GM18526 (cell line): ENCODE data around the gene RASAL2.

ENCODE experiments used
- POLR2A ChIP-seq: IDR thresholded peaks from 3 replicates; pipeline ENCODE4 v1.6.1; 2011; ENCODE audit not compliant: insufficient read length; ENCODE audit errors: extremely low read depth

Gene RASAL2

DNA sequence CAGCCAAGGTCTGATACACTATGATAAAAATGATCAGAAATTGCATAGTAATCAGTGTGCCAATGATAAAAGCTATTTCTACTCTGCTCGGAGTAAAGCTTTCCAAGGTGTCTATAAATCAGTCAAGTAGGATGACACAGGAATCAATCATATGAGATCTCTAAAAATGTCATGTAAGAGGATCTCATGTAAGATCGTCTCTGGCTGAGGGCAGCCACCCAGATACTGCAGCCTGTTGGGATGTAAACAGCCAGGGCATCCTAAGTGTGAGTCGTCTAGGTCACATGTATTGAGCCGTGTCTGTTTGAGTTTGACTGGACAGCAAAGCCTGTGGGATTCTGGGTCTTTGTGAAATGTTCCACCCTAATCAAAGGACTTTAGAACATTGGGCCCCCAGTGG is 416.3 kb downstream of the RASAL2 start:
- TF ChIP-seq POLR2A: no peak

DNA sequence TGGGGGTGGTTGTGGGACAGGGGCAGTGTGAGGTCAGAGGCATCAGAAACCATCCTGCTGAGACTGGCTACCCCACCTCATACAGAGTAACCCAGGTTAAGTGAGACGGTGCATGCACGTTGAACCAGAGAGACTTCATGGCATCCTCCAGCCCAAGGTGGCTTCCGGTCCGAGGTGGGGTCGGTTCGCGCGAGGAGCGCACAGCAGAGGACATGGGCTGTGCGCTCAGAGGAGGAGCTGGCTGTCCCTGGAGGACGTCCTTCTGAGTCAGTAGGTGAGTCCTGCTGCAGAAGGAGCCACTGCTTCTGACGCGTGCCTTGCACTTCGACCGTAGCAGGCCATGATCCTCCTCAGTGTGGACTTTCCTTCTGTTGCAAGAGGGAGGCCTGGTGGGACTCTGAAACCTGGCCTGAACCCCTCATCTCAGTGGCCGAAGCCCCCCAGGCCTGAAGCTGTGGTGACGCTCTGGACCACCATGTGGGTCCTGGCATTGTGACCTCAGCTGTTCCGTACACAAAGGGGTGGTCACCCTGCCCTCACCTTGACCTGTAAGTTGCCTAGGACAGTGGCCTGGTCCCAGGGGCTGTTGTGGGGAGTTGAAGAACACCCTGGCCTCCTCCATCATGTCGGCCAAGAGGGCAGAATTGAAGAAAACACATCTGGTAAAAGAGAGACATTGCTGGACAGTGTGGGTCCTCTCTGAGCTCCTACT is 418.8 kb downstream of the RASAL2 start, which contains the start of gene TEX35:
Gene TEX35 (plus strand): TSS at position 544 of the 712 bp plus-strand sequence. CDS start 80 bp downstream, at position 624.
- TF ChIP-seq POLR2A: no peak

DNA sequence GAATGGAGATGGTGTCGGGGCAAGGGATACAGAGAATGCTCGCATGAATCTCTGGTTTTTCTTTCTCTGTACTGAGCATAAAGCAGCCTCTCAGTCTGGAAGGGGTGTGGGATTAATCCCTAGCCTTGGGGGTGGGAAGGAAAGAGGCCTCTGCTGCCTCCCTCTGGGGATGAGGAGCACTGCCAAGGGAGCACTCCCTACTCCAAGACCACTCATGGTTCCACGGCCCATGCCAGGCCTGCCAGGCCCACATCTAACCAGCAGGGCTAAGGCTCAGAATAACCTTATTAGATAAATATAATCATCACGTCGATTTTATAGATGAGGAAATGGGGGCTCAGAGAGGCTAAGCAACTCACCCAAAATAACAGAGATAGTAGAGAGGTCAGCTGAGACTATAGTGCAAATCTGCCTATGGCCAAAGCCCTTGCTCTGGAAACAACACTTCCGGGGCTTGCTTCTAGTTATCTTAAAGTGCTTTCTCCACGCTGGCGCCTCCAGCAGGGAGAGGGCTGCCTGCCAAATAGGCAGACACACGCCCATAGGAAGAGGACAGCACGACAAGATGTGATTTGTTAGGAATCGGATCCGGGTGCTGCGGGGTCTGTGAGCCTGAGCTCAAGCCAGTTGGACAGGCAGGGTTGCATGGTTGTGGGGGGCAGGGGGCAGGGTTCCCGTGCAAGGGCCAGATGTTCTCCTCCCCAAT is 419.5 kb downstream of the RASAL2 start:
- no peak for TF ChIP-seq POLR2A

DNA sequence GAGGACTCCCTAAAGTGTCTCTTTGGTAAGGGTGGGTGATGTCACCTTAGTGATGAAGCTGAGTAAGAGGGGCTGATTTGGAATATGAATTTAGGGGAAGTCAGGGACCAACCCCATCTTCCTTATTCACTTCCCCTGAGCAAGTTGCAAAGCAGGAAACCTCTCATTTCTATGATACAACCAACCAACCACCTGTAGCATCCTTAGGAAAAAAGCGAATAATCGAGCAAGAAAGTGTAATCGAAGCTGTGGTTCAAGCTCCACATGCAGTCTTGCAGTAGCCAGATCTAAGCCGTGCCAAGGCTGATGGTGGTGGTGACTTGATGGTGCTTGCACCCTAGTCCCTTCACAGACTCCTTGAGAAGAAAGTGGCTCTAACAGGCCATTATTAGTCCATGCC is 422.2 kb downstream of the RASAL2 start:
- no peak for TF ChIP-seq POLR2A

DNA sequence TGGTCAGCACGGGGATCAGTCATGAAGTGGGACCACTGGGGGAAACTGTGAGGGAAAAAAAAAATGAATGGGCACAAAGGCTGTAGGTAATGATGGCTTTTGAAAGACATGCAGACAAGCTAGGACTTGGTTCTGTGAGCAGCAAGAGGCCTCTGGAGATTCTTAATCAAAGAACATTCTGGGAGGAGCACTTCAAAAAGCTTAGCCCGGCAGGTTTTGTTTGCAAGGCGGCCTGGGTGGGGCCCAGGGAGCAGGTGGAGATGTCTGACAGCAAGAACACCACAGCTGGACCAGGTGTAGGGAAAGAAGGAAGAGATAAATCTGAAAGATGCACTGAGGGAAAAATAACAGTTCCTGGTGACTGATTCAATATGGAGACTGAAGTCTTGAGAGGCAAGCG is 425.0 kb downstream of the RASAL2 start:
- TF ChIP-seq POLR2A: no peak

DNA sequence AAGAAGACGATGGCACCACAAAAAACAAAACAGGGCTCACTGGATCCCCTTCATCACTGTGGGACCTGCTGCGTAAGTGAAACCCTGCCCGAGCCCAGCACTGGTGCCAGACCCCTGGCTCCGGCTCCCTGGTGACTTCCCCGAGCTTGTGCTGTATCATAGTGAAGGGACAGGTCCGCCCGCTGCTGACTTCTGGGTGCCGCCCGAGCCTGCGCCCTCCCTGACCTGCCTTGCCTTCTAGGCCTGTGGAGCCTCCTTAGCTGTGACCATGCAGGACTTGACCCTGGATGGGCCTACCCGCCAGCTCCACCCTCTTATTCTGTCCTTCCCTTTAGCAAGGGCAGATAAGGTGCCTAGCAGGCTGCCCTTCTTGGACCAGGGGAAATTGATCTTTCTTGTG is 426.9 kb downstream of the RASAL2 start:
- TF ChIP-seq POLR2A: no peak

DNA sequence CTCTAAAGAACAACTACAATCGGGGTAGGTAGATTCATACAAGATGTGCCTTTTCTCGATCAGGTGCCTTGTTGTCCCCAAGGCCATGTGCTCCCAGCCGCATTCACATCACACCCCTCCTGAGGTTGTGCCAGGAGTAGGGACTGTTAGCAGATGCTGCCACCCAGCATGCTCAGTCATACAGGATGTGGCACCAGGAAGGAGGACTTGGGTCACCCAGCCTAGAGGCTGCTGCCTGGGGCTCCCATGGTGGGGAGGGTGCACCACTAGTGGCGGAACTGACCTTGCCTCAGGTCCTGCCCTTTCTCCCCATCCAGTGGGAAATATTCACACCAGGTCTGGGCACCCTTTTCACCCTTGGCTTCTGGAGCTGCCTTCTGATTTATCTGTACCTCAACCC is 427.3 kb downstream of the RASAL2 start:
- no peak for TF ChIP-seq POLR2A

DNA sequence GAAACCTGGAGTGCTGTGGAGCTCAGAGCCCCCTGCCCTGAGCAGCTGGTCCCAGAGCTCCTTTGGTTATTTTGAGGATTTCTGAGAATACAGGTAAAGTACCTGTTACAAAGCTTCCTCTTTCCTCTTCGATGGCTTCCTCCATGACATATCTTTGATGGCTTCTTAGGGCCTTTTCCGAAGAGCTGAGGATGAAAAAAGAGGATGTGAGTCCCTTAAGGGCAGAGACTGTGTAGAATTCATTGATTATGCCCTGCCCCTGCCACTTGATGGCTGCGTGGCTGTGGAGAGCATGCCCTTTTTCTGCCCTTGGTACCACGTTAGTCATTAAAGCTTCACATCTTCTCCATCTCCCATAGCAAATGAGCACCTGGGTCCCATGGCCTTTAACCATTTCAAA is 433.2 kb downstream of the RASAL2 start:
- no peak for TF ChIP-seq POLR2A

DNA sequence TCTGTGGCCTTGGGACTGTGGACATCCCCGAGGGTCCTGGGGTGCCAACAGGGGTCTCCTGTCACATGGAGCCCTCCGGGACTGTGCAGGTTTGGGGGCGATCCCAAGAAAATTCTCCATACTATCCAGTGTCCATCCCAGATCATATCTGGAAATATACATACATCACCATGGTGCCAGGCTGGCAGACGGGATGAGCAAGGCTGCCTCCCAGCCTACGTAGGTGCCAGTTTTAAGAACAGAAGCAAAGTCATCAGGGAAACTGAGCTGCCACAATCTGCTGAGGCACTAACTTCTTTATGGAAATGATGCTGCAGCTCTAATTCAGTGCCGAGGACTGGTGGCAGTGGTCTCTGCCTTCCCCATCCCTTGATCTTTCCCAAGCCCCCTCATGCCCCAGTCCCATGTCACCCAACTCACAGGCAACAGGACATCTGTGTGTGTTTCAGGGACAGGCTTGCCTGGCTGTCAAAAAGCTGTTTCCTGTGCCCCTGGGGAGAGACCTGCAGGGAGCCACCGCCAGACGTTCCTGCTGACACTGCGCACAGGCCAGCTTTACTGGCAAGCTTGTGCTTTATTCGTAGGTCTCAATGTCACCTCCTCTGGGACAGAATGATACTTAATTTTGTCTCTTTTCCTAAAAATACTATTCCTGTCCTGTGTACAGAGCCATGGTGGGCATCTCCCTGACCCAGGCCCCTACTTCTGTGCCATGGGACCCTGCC is 434.5 kb downstream of the RASAL2 start:
- no peak for TF ChIP-seq POLR2A

DNA sequence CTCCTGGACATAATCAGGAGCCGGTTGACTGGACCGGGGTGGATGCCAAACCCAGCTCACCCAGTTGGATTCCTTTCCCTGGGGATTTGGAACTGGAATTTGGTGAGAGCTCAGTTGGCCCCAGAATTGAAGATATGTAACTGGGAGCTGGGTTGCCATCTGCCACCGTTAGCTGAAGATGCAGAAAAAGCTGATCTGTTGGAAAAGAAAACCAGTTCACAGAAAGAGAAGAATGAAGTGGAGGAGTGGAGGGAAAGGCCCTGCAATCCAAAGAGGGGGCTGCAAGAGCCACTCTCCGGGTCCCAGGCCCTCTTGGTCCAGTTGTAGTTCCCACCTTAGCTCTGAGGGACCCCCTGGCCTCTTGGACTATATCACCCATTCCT is 435.0 kb downstream of the RASAL2 start:
- TF ChIP-seq POLR2A: no peak

DNA sequence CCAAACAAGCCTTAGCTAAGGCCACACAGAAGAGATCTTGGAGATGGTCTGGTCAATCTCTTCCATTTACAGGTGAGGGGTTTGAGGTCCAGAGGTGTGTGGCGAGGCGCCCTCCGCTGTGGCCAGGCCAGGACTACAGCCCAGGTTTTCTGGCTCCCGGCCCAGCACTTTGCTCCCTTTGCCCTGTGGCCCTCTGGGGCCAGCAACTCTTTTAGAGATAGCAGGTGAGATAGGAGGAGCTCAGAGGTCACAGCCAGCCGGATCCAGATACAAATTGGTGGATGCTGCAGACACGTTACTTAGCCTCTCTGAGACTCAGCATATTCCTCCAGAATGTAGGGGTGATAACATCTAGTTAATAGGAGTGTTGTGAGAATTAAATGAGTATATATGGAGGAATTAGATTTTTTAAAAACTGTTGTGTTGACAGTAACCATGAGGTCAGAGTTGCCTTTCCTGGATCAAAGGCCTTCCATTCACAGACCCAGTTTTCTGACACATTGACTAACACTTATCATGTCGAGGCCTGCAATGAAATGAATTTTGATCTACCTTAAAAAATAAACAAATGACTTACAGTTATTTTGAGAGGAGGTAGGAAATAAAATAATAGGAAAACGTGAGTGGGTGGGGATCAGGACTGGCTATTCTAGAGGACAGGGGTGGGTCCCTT is 435.6 kb downstream of the RASAL2 start:
- no peak for TF ChIP-seq POLR2A

DNA sequence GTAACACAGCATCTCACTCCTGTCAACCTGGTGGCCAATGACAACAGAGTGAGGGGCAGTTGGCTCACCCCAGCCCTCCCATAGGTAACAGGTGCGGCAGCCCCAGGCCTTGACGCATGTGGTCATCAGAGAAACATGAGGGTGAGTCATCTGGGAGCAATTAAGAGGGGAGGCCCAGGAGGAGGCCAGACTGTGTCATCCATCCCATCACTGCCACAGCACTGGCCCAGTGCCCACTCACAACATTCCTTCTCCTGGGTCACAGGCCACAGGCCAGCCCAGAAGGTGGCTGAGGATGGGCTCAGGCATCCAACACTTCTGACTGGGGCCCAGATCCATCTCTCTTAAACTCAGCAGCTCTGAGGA is 436.1 kb downstream of the RASAL2 start:
- no peak for TF ChIP-seq POLR2A

DNA sequence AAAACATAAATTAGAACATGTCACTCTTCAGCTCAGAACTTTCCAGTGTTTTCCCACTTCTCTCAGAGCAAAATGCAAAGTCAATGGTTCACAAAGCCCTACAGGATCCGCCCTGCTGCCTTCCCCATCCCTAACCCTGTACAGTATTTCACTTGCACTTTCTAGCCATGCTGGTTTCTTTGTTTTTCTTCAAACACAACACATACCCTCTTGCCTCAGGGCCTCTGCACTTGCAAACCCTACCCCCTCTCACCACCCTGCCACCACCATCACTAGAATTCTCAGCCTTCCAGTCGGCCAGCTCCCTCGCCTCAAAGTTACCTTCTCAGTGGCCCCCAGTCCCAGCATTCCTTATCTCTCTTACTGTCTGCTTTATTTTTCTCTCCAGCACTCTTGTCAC is 436.6 kb downstream of the RASAL2 start:
- TF ChIP-seq POLR2A: no peak

DNA sequence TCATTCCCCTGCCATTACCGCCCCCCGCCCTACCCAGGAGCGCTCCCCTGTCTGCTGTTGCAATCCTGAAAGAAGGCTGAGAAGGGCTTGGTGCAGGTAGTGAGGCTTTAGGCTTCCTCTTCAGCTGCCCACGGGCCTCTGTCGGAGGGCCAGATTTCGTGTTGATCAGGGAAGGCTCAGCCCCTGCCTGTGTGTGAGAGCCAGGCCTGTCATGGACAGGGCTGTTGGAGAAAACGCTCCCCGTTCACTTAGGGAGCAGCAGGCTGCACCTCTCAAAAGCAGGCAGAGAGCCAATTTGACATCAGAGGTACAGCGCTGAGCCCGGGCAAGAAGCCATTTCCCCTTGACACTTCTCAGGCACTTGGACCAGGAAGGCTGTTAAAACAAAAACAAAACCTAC is 438.0 kb downstream of the RASAL2 start:
- no peak for TF ChIP-seq POLR2A

DNA sequence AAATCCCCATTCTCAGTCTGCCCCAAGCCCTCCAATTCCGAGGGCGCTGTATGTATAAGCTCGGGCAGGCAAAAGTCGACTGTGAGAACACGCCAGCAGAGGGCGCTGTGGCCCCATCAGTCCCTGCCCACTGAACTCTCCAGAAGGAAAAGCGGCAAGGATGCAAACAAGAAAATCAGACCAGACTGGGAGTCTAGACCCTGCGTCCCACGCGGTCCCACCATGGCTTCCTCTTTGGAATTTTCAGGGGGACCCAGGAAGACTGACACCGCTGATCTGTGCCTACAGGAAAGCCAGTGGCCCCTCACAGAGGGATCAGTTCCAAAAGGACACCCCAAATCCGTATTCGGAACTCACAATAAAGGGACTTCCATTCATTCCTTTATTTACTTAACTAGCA is 438.5 kb downstream of the RASAL2 start:
- no peak for TF ChIP-seq POLR2A
